HG02642 (cell line): ENCODE measurements around the gene NOP56.

ENCODE experiments used
- ATAC-seq: cut with Tn5 transposase; IDR thresholded peaks from one replicate; pipeline ENCODE4 v1.9.1; 2021; ENCODE audit warnings: mild to moderate bottlenecking; ENCODE audit not compliant: unreplicated experiment, poor library complexity

NOP56 gene

DNA sequence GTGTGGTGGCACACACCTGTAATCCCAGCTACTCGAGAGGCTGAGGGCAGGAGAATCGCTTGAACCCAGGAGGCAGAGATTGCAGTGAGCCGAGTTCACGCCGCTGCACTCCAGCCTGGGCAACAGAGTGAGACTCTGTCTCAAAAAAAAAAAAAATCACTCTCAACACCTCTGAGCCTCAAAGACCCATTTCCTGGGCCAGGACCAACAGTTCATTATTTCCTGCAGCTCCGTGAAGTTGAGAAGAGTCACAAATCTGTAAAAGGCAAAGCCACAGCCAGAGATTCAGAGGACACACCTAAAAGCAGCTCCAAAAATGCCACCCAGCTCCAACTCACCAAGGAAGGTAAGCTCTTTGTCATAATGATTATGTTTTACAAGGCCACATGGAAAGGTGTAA, 15.2 kb upstream of the NOP56 start:
- ATAC-seq: no peak

DNA sequence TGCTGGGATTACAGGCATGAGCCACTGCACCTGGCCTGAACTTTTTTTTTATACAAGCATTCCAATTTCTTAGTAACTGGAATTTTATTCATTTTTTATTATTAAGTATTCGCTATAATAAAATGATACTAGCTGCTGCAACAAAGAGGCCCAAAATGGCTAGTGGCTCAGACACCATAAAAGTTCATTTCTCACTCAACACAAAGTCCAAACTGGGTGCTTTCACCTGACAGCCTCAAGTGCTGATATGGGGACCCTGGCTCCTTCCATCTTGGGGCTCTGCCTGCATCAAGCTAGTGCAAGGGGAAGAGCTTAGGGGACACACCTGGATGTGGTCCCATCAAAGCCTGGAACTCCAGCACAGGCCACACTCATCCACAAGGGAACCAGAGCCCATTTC, 12.2 kb upstream of the NOP56 start:
- no peak for ATAC-seq

- ATAC-seq: no peak
Observed at GRCh38 chr20:2640899-2641298, 11.5 kb upstream of the NOP56 start.

GRCh38 chr20:2643708-2644107, 8.7 kb upstream of the NOP56 start:
- no peak for ATAC-seq

GRCh38 chr20:2652724-2653555, 508 bp downstream of the NOP56 start:
- ATAC-seq: peak; percentile 50

DNA sequence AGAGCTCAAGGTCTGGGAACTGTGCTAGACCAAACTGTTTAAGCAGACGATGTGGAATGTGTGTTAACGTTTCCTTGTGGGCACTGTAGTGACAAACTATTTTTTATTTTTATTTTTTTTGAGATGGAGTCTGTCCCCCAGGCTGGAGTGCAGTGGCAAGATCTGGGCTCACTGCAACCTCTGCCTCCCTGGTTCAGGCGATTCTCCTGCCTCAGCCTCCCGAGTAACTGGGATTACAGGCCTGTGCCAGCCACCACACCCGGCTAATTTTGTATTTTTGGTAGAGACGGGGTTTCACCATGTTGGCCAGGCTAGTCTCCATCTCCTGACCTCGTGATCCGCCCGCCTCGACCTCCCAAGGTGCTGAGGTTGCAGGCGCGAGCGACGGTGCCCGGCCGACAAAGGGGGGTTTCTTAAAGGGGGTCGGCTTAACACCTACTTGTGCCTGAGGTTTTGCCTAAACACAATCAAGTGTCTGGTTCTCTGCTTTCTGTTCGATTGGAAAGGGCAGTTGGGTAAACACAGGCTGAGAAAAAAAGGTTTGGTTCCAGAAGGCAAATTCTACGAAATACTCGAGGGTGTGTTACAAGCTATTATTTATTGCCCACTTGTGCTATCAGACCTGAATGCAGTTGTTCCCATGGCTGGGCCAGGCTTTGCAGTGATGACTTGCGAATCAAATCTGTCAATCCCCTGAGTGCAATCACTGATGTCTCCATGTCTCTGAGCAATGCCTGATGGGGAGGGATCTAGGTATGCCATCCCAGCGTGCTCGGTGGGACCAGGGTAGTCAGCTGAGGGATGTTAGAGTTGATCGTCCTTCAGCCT, 1.3 kb downstream of the NOP56 start:
- no peak for ATAC-seq

GRCh38 chr20:2654384-2654822, 2.0 kb downstream of the NOP56 start:
- ATAC-seq: no peak

- no peak for ATAC-seq
Observed at GRCh38 chr20:2654831-2655230, 2.4 kb downstream of the NOP56 start.

DNA sequence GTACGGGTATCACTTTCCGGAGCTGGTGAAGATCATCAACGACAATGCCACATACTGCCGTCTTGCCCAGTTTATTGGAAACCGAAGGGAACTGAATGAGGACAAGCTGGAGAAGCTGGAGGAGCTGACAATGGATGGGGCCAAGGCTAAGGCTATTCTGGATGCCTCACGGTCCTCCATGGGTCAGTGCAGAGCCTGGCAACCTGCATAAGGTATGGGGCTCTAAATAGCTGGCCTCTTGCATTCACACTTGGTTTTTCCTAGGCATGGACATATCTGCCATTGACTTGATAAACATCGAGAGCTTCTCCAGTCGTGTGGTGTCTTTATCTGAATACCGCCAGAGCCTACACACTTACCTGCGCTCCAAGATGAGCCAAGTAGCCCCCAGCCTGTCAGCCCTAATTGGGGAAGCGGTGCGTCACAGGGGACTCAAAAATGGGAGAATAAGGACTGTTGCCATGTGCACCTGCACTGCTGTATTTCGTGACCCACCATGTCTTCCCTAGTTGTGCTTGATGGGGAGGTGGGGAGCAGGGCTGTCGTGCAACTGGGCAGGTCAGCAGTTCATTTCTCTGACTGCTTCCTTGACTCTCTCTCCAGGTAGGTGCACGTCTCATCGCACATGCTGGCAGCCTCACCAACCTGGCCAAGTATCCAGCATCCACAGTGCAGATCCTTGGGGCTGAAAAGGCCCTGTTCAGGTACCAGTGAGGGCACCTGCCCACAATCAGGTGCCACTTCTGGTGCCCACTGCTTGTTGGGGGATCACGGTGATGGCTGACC, 3.1 kb downstream of the NOP56 start:
- ATAC-seq: no peak

- no peak for ATAC-seq
Observed at GRCh38 chr20:2656471-2657117, 4.2 kb downstream of the NOP56 start.

DNA sequence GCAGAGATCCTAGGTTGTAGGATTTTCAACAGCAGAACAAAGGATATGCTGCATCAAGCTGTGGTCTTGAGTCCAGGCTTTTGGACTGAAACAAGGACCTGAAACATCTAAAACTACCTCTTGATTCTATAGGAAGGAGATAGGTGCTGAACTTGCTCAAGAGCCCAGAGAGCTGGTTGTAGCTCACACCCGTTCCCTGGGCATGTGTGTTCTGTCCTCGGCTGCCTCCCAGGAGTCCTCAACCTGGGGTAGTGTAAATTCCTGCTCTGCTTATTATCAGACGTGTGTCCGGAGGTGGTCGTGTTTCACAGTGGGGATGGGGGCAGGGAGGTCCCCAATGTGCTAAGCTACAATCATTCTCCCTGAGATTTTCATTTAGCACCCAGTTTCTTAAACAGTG, 4.8 kb downstream of the NOP56 start:
- ATAC-seq: no peak

DNA sequence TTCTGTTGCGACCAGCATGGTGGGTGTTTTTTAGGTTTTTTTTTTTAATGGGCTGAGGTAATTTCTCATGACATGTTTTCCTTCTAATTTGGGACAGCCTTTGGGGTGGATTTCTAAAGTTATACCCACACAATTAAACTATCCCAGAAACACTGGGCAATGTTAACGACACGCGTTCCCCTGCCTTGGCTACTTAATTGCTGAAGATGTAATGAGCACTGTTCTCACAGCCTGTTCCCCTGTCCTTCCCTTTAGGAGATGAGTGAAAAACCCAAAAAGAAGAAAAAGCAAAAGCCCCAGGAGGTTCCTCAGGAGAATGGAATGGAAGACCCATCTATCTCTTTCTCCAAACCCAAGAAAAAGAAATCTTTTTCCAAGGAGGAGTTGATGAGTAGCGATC, 5.2 kb downstream of the NOP56 start:
- ATAC-seq: no peak

- no peak for ATAC-seq
Observed at GRCh38 chr20:2658414-2659354, 6.3 kb downstream of the NOP56 start.

GRCh38 chr20:2659547-2659946, 7.1 kb downstream of the NOP56 start:
- no peak for ATAC-seq

DNA sequence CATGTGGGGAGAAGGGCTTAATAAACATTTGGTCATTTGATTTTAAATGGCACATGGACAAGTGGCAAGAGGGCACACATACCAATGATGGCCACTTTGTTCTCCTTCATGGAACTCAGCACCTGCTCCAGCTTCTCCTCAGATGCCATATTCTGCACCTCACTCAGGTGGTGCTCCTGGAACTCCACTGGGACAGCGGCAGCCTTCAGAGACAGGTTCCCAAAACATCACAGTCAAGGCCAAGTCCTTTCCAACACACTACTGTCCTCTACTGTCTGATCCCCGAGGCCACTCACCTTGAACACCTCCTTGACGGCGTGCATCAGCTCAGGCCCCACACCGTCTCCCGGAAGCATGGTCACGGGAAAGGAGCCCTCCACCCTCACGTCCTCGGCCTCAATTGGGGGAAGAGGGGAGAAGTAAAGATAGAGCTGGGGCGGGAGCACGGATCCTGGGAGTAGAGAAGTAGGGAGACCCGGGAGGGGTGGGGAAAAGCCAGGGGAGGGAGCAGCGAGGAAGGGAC, 11.0 kb downstream of the NOP56 start:
- ATAC-seq: no peak

- peak; percentile 89 for ATAC-seq
Observed at GRCh38 chr20:2663887-2664719, 11.7 kb downstream of the NOP56 start, which contains the start of gene IDH3B. Gene IDH3B (minus strand): TSS chr20:2664216. CDS start chr20:2664188, 28 bp downstream.

GRCh38 chr20:2671977-2672376, 19.5 kb downstream of the NOP56 start:
- ATAC-seq: no peak

GRCh38 chr20:2672446-2672845, 20.0 kb downstream of the NOP56 start:
- ATAC-seq: no peak
